Prostate gland (tissue), 2 donors: Measurements from ENCODE around the gene PTPRD.

Source experiments
- POLR2A ChIP-seq: fragments of 450-650 bp; IDR thresholded peaks from one replicate; pipeline ENCODE4 v1.6.1; 2016; ENCODE audit warnings: antibody characterized with exemption, mild to moderate bottlenecking
- TF ChIP-seq, protein P1 (sequence below), 4 experiments: fragments of 200-600 bp in 2 of 4; fragments of 450-650 bp in 2 of 4; sonication (generic) in 2 of 4; IDR thresholded peaks; 1 replicate in 3 of 4; 2 replicates in 1 of 4; pipeline ENCODE4 v1.5.1; 2016 to 2019; ENCODE audit warnings: antibody characterized with exemption in 4 of 4, mild to moderate bottlenecking in 2 of 4, moderate library complexity in 2 of 4

DNA sequence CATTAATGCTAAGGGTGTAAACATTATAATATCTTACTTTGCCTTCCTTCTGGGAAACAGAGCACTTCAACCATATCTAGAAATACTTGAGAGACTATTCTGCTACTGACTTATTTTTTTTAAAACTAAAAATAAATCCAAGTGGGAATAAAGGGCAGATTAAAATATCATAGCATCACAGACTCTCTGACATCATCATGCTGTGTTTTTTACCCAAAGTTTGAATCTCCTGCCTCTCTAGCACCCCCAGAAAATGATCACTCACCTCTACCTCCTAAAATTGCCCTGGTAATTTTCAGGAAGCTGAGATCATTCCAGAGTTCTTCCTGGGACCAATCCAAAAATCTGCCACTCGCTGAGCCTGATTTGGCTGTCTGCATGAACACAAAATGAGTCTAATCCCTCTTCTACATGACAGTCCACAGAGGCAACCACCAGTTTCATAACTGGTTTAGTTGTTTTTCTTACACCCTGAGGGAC lies 1999.4 kb downstream of the PTPRD start:
- TF ChIP-seq, protein P1, sequence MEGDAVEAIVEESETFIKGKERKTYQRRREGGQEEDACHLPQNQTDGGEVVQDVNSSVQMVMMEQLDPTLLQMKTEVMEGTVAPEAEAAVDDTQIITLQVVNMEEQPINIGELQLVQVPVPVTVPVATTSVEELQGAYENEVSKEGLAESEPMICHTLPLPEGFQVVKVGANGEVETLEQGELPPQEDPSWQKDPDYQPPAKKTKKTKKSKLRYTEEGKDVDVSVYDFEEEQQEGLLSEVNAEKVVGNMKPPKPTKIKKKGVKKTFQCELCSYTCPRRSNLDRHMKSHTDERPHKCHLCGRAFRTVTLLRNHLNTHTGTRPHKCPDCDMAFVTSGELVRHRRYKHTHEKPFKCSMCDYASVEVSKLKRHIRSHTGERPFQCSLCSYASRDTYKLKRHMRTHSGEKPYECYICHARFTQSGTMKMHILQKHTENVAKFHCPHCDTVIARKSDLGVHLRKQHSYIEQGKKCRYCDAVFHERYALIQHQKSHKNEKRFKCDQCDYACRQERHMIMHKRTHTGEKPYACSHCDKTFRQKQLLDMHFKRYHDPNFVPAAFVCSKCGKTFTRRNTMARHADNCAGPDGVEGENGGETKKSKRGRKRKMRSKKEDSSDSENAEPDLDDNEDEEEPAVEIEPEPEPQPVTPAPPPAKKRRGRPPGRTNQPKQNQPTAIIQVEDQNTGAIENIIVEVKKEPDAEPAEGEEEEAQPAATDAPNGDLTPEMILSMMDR (IDR thresholded peaks at IDR 0.05) = no peak
- TF ChIP-seq POLR2A = no peak
